ENCODE data around the gene WDR82. TPM values are rescaled to one million over a fixed set of nuclear protein-coding genes. Genes with fewer than 3 reads are reported as not detected.

Gene WDR82
- total and polyA plus RNA-seq, 2 donors from 2014 or later = 20.9 to 75.8 TPM

GRCh38 chr3:52250122-52250521 is 28.3 kb downstream of the WDR82 start:
- H3K27me3 ChIP-seq (ENCODE audit: control insufficient read depth, insufficient read depth, low read length) = no peaks in the 10 kb centered on the region
- no peak for DNase-seq
- H3K4me1 ChIP-seq (ENCODE audit: control insufficient read depth in 2 of 3, insufficient read depth in 2 of 3, low read depth in 1 of 3, low read length in 3 of 3) = peaks cover 0 to 20% (median 6%) of the 10 kb centered on the region in 3 donors
- H3K9me3 ChIP-seq (ENCODE audit: control insufficient read depth in 2 of 3, insufficient read depth in 1 of 3, low read length in 3 of 3) = no peaks in the 10 kb centered on the region
- no peak for FAIRE-seq
- intact Hi-C loops (cut with DNase I) = no loop called here
- H3K4me3 ChIP-seq (ENCODE audit: low read length in 3 of 3) = no peak overlapping the region
- no peak overlapping the region for H3K27ac ChIP-seq (ENCODE audit: low read depth in 2 of 2, low read length in 2 of 2)
- H3K36me3 ChIP-seq (ENCODE audit: control insufficient read depth in 2 of 3, insufficient read depth in 3 of 3, low read length in 3 of 3) = peaks cover under 1 to 9% (median 5%) of the 10 kb centered on the region in 3 donors
- no peak for TF ChIP-seq CTCF (IDR thresholded peaks at IDR 0.05; ENCODE audit: borderline replicate concordance, extremely low read depth, insufficient read depth)
- H3K9ac ChIP-seq (ENCODE audit: low read length in 3 of 3) = no peak overlapping the region

DNA sequence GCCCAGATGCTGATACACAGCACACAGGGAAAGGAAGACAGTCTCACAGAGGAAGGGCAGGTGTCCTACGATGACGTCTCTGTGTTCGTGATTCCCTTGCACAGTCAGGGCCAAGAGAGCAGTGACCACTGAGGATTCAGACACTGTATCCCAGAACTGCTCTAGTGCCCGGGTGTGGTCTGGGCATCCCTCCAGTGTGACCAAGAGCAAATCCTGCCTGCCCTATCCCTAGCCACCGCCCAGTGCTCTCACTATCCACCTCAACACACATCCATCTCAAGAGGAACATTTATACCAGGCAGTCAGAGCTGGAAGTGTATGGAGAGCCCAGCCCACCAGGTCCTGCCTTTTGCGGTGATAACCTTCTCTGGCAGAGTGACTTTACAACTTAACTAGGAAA is 28.8 kb downstream of the WDR82 start:
- no peaks in the 10 kb centered on the region for H3K27me3 ChIP-seq (ENCODE audit: control insufficient read depth, insufficient read depth, low read length)
- no peak overlapping the region for H3K9ac ChIP-seq (ENCODE audit: low read length in 3 of 3)
- peaks cover 0 to 20% (median 6%) of the 10 kb centered on the region in 3 donors for H3K4me1 ChIP-seq (ENCODE audit: control insufficient read depth in 2 of 3, insufficient read depth in 2 of 3, low read depth in 1 of 3, low read length in 3 of 3)
- no peak overlapping the region for H3K27ac ChIP-seq (ENCODE audit: low read depth in 2 of 2, low read length in 2 of 2)
- no peak for TF ChIP-seq CTCF (IDR thresholded peaks at IDR 0.05; ENCODE audit: borderline replicate concordance, extremely low read depth, insufficient read depth)
- FAIRE-seq (no peak), DNase-seq (peak in 1 of 5 donors; percentile 22)
- intact Hi-C loops (cut with DNase I) = no loop called here
- H3K9me3 ChIP-seq (ENCODE audit: control insufficient read depth in 2 of 3, insufficient read depth in 1 of 3, low read length in 3 of 3) = no peaks in the 10 kb centered on the region
- H3K4me3 ChIP-seq (ENCODE audit: low read length in 3 of 3) = no peak overlapping the region
- H3K36me3 ChIP-seq (ENCODE audit: control insufficient read depth in 2 of 3, insufficient read depth in 3 of 3, low read length in 3 of 3) = peaks cover 0 to 9% (median 5%) of the 10 kb centered on the region in 3 donors

DNA sequence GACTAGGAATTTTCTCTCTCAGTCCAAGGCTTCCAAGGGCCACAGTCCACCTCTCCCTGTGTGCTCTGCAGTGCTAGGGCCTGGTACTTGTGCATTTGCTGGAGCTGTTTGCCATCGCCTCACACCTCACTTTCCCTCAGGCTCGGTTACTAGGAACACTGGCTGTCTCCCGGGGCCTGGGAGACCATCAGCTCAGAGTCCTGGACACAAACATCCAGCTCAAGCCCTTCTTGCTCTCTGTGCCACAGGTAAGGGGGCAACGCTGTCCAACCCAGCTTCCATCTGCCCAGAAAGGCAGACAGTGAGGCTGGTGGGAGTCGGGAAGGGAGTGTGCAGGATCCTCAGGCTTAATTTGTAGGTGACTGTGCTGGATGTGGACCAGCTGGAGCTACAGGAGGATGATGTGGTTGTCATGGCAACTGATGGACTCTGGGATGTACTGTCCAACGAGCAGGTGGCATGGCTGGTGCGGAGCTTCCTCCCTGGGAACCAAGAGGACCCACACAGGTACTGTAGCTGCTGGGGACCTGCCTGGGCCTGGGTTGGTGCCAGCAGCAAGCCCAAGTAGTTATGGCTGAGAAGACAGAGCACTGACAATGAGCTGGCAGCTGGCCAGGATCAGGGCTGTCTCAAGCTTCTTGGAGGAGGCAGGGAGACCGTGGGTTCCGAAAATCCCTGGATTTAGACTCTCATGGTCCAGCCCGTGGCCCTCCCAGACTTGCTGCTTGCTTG is 29.5 kb downstream of the WDR82 start:
- H3K27me3 ChIP-seq (ENCODE audit: control insufficient read depth, insufficient read depth, low read length) = no peaks in the 10 kb centered on the region
- peaks cover 0 to 18% (median 6%) of the 10 kb centered on the region in 3 donors for H3K4me1 ChIP-seq (ENCODE audit: control insufficient read depth in 2 of 3, insufficient read depth in 2 of 3, low read depth in 1 of 3, low read length in 3 of 3)
- FAIRE-seq (no peak), DNase-seq (peak in 2 of 5 donors; percentile 47 to 80)
- peaks cover 0 to 9% (median 5%) of the 10 kb centered on the region in 3 donors for H3K36me3 ChIP-seq (ENCODE audit: control insufficient read depth in 2 of 3, insufficient read depth in 3 of 3, low read length in 3 of 3)
- H3K9me3 ChIP-seq (ENCODE audit: control insufficient read depth in 2 of 3, insufficient read depth in 1 of 3, low read length in 3 of 3) = no peaks in the 10 kb centered on the region
- no peak overlapping the region for H3K9ac ChIP-seq (ENCODE audit: low read length in 3 of 3)
- H3K27ac ChIP-seq (ENCODE audit: low read depth in 2 of 2, low read length in 2 of 2) = no peak overlapping the region
- no peak for TF ChIP-seq CTCF (IDR thresholded peaks at IDR 0.05; ENCODE audit: borderline replicate concordance, extremely low read depth, insufficient read depth)
- H3K4me3 ChIP-seq (ENCODE audit: low read length in 3 of 3) = no peak overlapping the region
- intact Hi-C loops (cut with DNase I) = no loop called here

Measured in kidney (tissue), 14 donors.